Muscle layer of colon (tissue), 2 donors: ENCODE results near the gene FNDC5.
"Not testable (repeated sequence)": the region's sequence is repeated elsewhere in the genome, so short reads cannot be mapped to it uniquely, and the experiment has no call there.

Experiments
- H3K27ac ChIP-seq: one replicate; pipeline ENCODE4 v1.7.0; 2013; ENCODE audit warnings: low read depth, mild to moderate bottlenecking, low read length, moderate library complexity
- H3K27me3 ChIP-seq, 2 donors: one replicate each; pipeline ENCODE4 v1.7.0; 2013; ENCODE audit warnings: low read length in 2 of 2, mild to moderate bottlenecking in 2 of 2; ENCODE audit not compliant: insufficient read depth in 2 of 2, control insufficient read depth in 1 of 2
- H3K36me3 ChIP-seq: one replicate; pipeline ENCODE4 v1.7.0; 2013; ENCODE audit warnings: mild to moderate bottlenecking, low read length; ENCODE audit not compliant: insufficient read depth
- H3K4me1 ChIP-seq: one replicate; pipeline ENCODE4 v1.7.0; 2013; ENCODE audit warnings: mild to moderate bottlenecking, low read length; ENCODE audit not compliant: insufficient read depth
- H3K4me3 ChIP-seq, 2 donors: one replicate each; pipeline ENCODE4 v1.7.0; 2013; ENCODE audit warnings: low read length in 2 of 2, low read depth in 1 of 2, mild to moderate bottlenecking in 1 of 2, moderate library complexity in 1 of 2
- H3K9ac ChIP-seq: one replicate; pipeline ENCODE4 v1.7.0; 2013; ENCODE audit warnings: low read length
- H3K9me3 ChIP-seq: one replicate; pipeline ENCODE4 v1.7.0; 2013; ENCODE audit warnings: mild to moderate bottlenecking, low read length
- donor health status: abdominal sarcoma.
- donor health status: Adenocarcinoma of cecum.

Gene FNDC5

DNA sequence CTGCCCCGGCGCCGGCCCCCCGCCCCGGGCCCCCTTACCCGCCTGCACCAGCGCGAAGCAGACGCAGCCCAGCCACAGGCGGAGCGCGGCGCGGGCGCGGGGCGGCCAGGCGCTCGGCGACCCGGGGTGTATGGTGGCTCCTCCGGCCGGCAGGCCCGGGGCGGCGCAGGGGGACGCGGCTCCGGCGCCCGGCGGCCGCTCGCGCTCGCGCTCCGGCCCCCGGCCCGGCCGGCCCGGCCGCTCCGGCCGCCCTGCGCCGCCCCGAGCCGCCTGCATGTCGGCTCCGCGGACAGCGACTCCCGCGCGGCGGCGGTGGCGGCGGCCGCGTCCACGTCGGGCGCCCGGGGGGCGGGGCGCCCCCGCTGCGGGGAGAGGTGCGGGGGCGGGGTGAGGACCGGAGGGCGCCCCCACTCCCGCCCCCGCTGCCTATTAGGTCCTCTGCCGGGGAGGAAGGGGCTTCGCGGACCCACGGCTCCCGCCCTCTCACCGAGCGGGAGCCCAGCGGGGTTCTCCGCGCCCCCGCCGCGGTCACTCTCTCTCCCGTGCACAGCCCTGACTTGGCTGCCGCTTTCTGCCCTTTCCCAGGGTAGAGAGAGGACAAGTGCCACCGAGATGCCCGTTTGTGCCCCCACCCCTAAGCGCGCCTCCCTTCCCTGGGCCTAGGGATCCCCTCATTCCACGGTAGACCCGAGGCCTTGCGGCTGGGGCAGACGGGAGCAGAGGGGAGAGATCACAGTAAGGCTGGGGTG, at the start of gene FNDC5:
FNDC5 (minus strand) TSS at position 298 of the 749 bp plus-strand sequence.
- H3K27me3 ChIP-seq: peaks cover 0 to 7% of the 10 kb centered on the region in 2 donors
- no peaks in the 10 kb centered on the region for H3K9me3 ChIP-seq
- H3K36me3 ChIP-seq: peaks cover 5% of the 10 kb centered on the region
- H3K4me3 ChIP-seq: peak within 1 kb of the TSS; percentile 56 to 66
- H3K27ac ChIP-seq: no peak within 1 kb of the TSS
- peaks cover 13% of the 10 kb centered on the region for H3K4me1 ChIP-seq
- no peak within 1 kb of the TSS for H3K9ac ChIP-seq

DNA sequence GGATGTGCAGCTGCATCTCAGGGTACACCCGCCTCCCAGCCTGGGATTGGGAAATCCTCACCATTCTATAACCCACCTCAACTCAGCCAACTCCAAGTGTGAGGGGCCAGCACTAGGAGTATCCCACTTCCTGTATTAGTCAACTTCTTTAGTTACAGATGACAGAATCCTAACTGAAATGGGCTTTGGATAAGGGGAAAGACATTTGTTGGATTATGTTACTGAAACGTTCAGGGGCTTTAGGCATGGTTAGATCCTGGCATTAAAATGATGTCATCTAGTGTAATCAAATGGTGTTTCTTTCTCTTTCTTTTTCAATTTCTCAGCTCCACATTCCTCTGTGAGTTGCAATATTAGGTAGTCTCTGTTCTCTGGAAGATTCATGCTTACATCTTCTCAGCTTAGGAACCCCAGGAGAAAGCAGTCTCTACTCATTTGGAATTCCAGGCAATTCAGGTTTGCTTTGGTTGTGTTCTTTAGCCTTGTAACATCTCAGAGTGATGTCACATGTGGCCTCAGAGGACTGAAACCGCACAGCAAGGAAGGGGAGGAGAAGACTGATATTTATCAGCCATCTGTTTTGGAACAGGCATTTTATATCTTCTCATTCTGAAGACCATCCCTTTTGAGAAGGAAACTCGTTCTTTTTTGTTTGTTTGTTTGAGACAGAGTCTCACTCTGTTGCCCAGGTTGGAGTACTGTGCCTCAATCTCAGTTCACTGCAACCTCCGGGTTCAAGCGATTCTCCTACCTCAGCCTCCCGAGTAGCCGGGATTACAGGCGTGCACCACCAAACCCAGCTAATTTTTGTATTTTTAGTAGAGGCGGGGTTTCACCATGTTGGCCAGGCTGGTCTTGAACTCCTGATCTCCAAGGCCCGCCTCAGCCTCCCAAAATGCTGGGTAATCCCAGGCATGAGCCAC, 49.4 kb upstream of the FNDC5 start:
- Histone ChIP-seq H3K4me1 (peaks cover 5% of the 10 kb centered on the region), H3K36me3 (no peaks in the 10 kb centered on the region), H3K9me3 (no peaks in the 10 kb centered on the region), H3K4me3 (no peak overlapping the region), H3K27me3 (no peaks in the 10 kb centered on the region), H3K27ac (no peak overlapping the region), H3K9ac (no peak overlapping the region)

- no peak overlapping the region for H3K4me3 ChIP-seq
- no peak overlapping the region for H3K27ac ChIP-seq
- no peaks in the 10 kb centered on the region for H3K4me1 ChIP-seq
- no peaks in the 10 kb centered on the region for H3K9me3 ChIP-seq
- no peaks in the 10 kb centered on the region for H3K27me3 ChIP-seq
- no peaks in the 10 kb centered on the region for H3K36me3 ChIP-seq
- H3K9ac ChIP-seq: no peak overlapping the region
Observed at GRCh38 chr1:32918179-32918578, 47.5 kb upstream of the FNDC5 start.

GRCh38 chr1:32917521-32917920, 46.8 kb upstream of the FNDC5 start:
- H3K36me3 ChIP-seq: no peaks in the 10 kb centered on the region
- H3K27me3 ChIP-seq: no peaks in the 10 kb centered on the region
- H3K27ac ChIP-seq: no peak overlapping the region
- H3K4me1 ChIP-seq: no peaks in the 10 kb centered on the region
- no peak overlapping the region for H3K4me3 ChIP-seq
- H3K9me3 ChIP-seq: no peaks in the 10 kb centered on the region
- no peak overlapping the region for H3K9ac ChIP-seq

GRCh38 chr1:32915766-32916706, 45.3 kb upstream of the FNDC5 start:
- Histone ChIP-seq H3K4me3 (no peak overlapping the region), H3K27ac (no peak overlapping the region), H3K36me3 (no peaks in the 10 kb centered on the region), H3K9ac (no peak overlapping the region), H3K9me3 (no peaks in the 10 kb centered on the region), H3K27me3 (no peaks in the 10 kb centered on the region), H3K4me1 (no peaks in the 10 kb centered on the region)

- H3K4me3 ChIP-seq: no peak overlapping the region
- no peaks in the 10 kb centered on the region for H3K4me1 ChIP-seq
- no peaks in the 10 kb centered on the region for H3K36me3 ChIP-seq
- H3K9ac ChIP-seq: no peak overlapping the region
- no peaks in the 10 kb centered on the region for H3K9me3 ChIP-seq
- H3K27me3 ChIP-seq: no peaks in the 10 kb centered on the region
- H3K27ac ChIP-seq: no peak overlapping the region
Observed at GRCh38 chr1:32910319-32910718, 39.6 kb upstream of the FNDC5 start.

GRCh38 chr1:32907435-32907834, 36.7 kb upstream of the FNDC5 start:
- Histone ChIP-seq H3K36me3 (no peaks in the 10 kb centered on the region), H3K4me3 (no peak overlapping the region), H3K27me3 (no peaks in the 10 kb centered on the region), H3K4me1 (no peaks in the 10 kb centered on the region), H3K27ac (no peak overlapping the region), H3K9me3 (no peaks in the 10 kb centered on the region), H3K9ac (no peak overlapping the region)

- Histone ChIP-seq H3K9me3 (no peaks in the 10 kb centered on the region), H3K36me3 (no peaks in the 10 kb centered on the region), H3K9ac (no peak overlapping the region)
Observed at GRCh38 chr1:32906654-32907053, 35.9 kb upstream of the FNDC5 start.

GRCh38 chr1:32905588-32905987, 34.9 kb upstream of the FNDC5 start:
- H3K27me3 ChIP-seq, H3K4me1 ChIP-seq, H3K4me3 ChIP-seq, H3K27ac ChIP-seq, H3K9ac ChIP-seq, H3K36me3 ChIP-seq, H3K9me3 ChIP-seq: not testable (repeated sequence)

More at GRCh38 chr1:32906654-32907053, 35.9 kb upstream of the FNDC5 start:
- Histone ChIP-seq H3K27ac (no peak overlapping the region), H3K4me1 (no peaks in the 10 kb centered on the region), H3K27me3 (no peaks in the 10 kb centered on the region), H3K4me3 (no peak overlapping the region)

DNA sequence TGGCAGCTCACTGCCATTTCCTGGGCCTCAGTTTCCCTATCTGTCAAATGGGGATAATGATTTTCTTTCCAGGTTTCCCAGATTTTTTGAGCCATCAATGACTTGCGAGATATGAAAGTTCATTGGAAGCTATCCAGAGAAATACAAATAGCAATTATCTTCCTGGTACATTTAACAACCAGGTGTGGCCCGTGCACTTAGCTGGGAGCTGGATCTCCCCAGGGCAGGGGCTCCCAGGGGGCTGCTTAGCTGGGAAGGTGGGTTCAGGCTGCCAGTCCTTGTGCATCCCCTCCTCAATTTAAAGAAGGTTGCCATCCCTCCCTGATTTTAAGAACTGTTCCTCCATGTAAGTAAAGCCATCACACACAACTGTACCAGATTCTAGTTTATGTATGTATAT, 34.1 kb upstream of the FNDC5 start:
- Histone ChIP-seq H3K9me3 (no peaks in the 10 kb centered on the region), H3K4me1 (peaks cover 7% of the 10 kb centered on the region), H3K27me3 (no peaks in the 10 kb centered on the region), H3K9ac (no peak overlapping the region), H3K36me3 (no peaks in the 10 kb centered on the region), H3K27ac (no peak overlapping the region), H3K4me3 (no peak overlapping the region)
